Fibroblast of lung (primary cell): ENCODE measurements around the gene PCED1A.

Source experiments
- EZH2 ChIP-seq: IDR thresholded peaks from 2 replicates; pipeline ENCODE4 v1.5.1; 2012; ENCODE audit warnings: low read length, control low read depth, mild to moderate bottlenecking; ENCODE audit errors: missing control alignments
- TF ChIP-seq, protein P1 (sequence below), 2 donors: IDR thresholded peaks in 1 of 2; conservative IDR thresholded peaks in 1 of 2; 1 replicate in 1 of 2; 2 replicates in 1 of 2; pipeline ENCODE4 v1.5.1; 2011 to 2012; ENCODE audit warnings: low read length in 2 of 2, control low read depth in 1 of 2, inconsistent platforms in 1 of 2, low read depth in 1 of 2, mild to moderate bottlenecking in 1 of 2

GRCh38 chr20:2879146-2879545 is 38.7 kb upstream of the PCED1A start:
- TF ChIP-seq, protein P1, sequence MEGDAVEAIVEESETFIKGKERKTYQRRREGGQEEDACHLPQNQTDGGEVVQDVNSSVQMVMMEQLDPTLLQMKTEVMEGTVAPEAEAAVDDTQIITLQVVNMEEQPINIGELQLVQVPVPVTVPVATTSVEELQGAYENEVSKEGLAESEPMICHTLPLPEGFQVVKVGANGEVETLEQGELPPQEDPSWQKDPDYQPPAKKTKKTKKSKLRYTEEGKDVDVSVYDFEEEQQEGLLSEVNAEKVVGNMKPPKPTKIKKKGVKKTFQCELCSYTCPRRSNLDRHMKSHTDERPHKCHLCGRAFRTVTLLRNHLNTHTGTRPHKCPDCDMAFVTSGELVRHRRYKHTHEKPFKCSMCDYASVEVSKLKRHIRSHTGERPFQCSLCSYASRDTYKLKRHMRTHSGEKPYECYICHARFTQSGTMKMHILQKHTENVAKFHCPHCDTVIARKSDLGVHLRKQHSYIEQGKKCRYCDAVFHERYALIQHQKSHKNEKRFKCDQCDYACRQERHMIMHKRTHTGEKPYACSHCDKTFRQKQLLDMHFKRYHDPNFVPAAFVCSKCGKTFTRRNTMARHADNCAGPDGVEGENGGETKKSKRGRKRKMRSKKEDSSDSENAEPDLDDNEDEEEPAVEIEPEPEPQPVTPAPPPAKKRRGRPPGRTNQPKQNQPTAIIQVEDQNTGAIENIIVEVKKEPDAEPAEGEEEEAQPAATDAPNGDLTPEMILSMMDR (conservative IDR thresholded peaks at IDR 0.05 in 1 of 2, IDR thresholded peaks at IDR 0.05 in 1 of 2; ENCODE audit: low read depth in 1 of 2, low read length in 2 of 2) = no peak
- no peak for TF ChIP-seq EZH2
